DOHH2 (cell line): ENCODE measurements around the gene CCR9.

ENCODE experiments used
- CTCF ChIP-seq: fragments of 200-600 bp; sonication (generic); IDR thresholded peaks from one replicate; pipeline ENCODE4 v1.5.1; 2014; ENCODE audit warnings: antibody characterized with exemption, mild to moderate bottlenecking, low read depth, low read length; ENCODE audit not compliant: poor library complexity, severe bottlenecking
- EZH2phosphoT487 ChIP-seq: fragments of 200-600 bp; sonication (generic); IDR thresholded peaks from 2 replicates; pipeline ENCODE4 v1.6.1; 2017; ENCODE audit warnings: borderline replicate concordance, mild to moderate bottlenecking, antibody characterized with exemption, low read length, moderate library complexity, mixed read lengths

DNA sequence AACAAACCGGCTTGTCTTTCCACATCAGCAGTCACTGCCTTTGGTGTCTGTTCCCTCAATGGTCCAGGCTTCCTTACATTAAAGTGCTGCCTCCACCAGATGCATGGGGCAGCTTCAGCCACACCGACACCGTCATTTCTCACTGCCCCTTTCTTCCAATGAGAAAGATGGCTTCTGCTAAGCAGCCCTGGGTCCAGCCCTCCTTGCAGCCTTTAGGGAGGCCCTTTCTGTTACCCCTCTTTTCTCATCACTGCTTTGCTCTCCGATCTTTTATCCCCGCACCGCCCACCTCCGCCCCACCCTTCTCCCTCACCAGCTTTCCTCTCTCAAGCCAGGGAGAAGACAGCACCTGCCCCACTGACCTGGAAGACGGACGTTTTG, 28.7 kb downstream of the CCR9 start:
- TF ChIP-seq CTCF (no peak), EZH2phosphoT487 (no peak)
